Liver (tissue), 9 donors: ENCODE data around the gene WNK2. TPM values are rescaled to one million over a fixed set of nuclear protein-coding genes. Genes with fewer than 3 reads are reported as not detected.

Source experiments
- DNase-seq: peaks from one replicate; pipeline ENCODE4 v3.0.0-alpha.2; 2017; ENCODE audit warnings: low spot score
- H3K27ac ChIP-seq, 2 donors: one replicate each; pipeline ENCODE4 v1.7.0; 2013; ENCODE audit warnings: inconsistent platforms in 2 of 2, low read length in 2 of 2, control low read depth in 1 of 2, low read depth in 1 of 2, mild to moderate bottlenecking in 1 of 2
- H3K27me3 ChIP-seq, 4 donors: one replicate each; pipeline versions ENCODE4 v1.6.1 to v1.7.0; 2013; ENCODE audit warnings: low read length in 3 of 4, inconsistent platforms in 1 of 4, mild to moderate bottlenecking in 1 of 4, moderate library complexity in 1 of 4; ENCODE audit not compliant: control insufficient read depth in 4 of 4, insufficient read depth in 4 of 4
- H3K36me3 ChIP-seq, 4 donors: one replicate each; pipeline versions ENCODE4 v1.6.1 to v1.7.0; 2013; ENCODE audit warnings: low read length in 3 of 4, mild to moderate bottlenecking in 3 of 4, low read depth in 1 of 4, moderate library complexity in 1 of 4; ENCODE audit not compliant: control insufficient read depth in 4 of 4, insufficient read depth in 3 of 4
- H3K4me1 ChIP-seq, 4 donors: one replicate each; pipeline versions ENCODE4 v1.6.1 to v1.7.0; 2013; ENCODE audit warnings: low read length in 3 of 4, mild to moderate bottlenecking in 3 of 4, moderate library complexity in 1 of 4; ENCODE audit not compliant: control insufficient read depth in 4 of 4, insufficient read depth in 4 of 4
- H3K4me3 ChIP-seq, 3 donors: one replicate each; pipeline versions ENCODE4 v1.6.1 to v1.7.0; 2013; ENCODE audit warnings: low read length in 3 of 3, control low read depth in 1 of 3, low read depth in 1 of 3, mild to moderate bottlenecking in 1 of 3
- H3K9ac ChIP-seq, 2 donors: one replicate each; pipeline ENCODE4 v1.7.0; 2013; ENCODE audit warnings: low read length in 2 of 2, mild to moderate bottlenecking in 2 of 2, moderate library complexity in 2 of 2, control low read depth in 1 of 2, low read depth in 1 of 2
- H3K9me3 ChIP-seq, 4 donors: one replicate each; pipeline versions ENCODE4 v1.6.1 to v1.7.0; 2013; ENCODE audit warnings: low read length in 3 of 4; ENCODE audit not compliant: control insufficient read depth in 4 of 4
- ATF3 ChIP-seq: IDR thresholded peaks from 2 replicates; pipeline ENCODE4 v1.6.1; 2016; ENCODE audit warnings: antibody characterized with exemption
- CTCF ChIP-seq: fragments of 150-350 bp; IDR thresholded peaks from 2 replicates; pipeline ENCODE4 v1.5.1; 2017; ENCODE audit warnings: improper control_type of control experiment, low read depth, low read length; ENCODE audit not compliant: missing input control
- EGR1 ChIP-seq, 2 donors: IDR thresholded peaks; 2 replicates each; pipeline ENCODE4 v1.6.1; 2016 to 2018; ENCODE audit warnings: antibody characterized with exemption in 2 of 2, low read depth in 2 of 2
- FOXA1 ChIP-seq: IDR thresholded peaks from 2 replicates; pipeline ENCODE4 v1.6.1; 2016; ENCODE audit warnings: antibody characterized with exemption
- FOXA2 ChIP-seq: IDR thresholded peaks from 2 replicates; pipeline ENCODE4 v1.6.1; 2016; ENCODE audit warnings: antibody characterized with exemption
- HNF4A ChIP-seq, 2 donors: conservative IDR thresholded peaks; 2 replicates each; pipeline ENCODE4 v1.6.1; 2016; ENCODE audit warnings: antibody characterized with exemption in 2 of 2, mild to moderate bottlenecking in 2 of 2
- HNF4G ChIP-seq: IDR thresholded peaks from 2 replicates; pipeline ENCODE4 v1.6.1; 2016; ENCODE audit warnings: antibody characterized with exemption
- JUND ChIP-seq, 2 donors: IDR thresholded peaks; 2 replicates each; pipeline ENCODE4 v1.6.1; 2016; ENCODE audit warnings: antibody characterized with exemption in 2 of 2
- NR2F2 ChIP-seq: IDR thresholded peaks from 2 replicates; pipeline ENCODE4 v1.6.1; 2016; ENCODE audit warnings: antibody characterized with exemption
- RAD21 ChIP-seq, 2 donors: IDR thresholded peaks; 2 replicates each; pipeline ENCODE4 v1.6.1; 2016; ENCODE audit warnings: antibody characterized with exemption in 2 of 2, mild to moderate bottlenecking in 2 of 2
- REST ChIP-seq: IDR thresholded peaks from 2 replicates; pipeline ENCODE4 v1.6.1; 2016; ENCODE audit warnings: antibody characterized with exemption, mild to moderate bottlenecking
- RXRA ChIP-seq, 2 donors: IDR thresholded peaks; 2 replicates each; pipeline ENCODE4 v1.6.1; 2017 to 2018; ENCODE audit warnings: antibody characterized with exemption in 2 of 2, mild to moderate bottlenecking in 1 of 2
- SP1 ChIP-seq: IDR thresholded peaks from 2 replicates; pipeline ENCODE4 v1.6.1; 2018; ENCODE audit warnings: antibody characterized with exemption, mild to moderate bottlenecking
- TAF1 ChIP-seq: conservative IDR thresholded peaks from 2 replicates; pipeline ENCODE4 v1.6.1; 2016; ENCODE audit warnings: antibody characterized with exemption, mild to moderate bottlenecking
- YY1 ChIP-seq: IDR thresholded peaks from 2 replicates; pipeline ENCODE4 v1.6.1; 2016; ENCODE audit warnings: antibody characterized with exemption, mild to moderate bottlenecking
- WGBS: extraction: QIAGEN DNeasy Blood & Tissue Kit; methylation state at CpG from one replicate; pipeline ENCODE4 v1.1.7; 2013; 5-methylcytosine and 5-hydroxymethylcytosine counted together
- polyA plus RNA-seq, 2 donors: library from polyadenylated mRNA; stranded (reverse) in 1 of 2; unstranded in 1 of 2; fragments of 200-250 nt in 1 of 2; fragments of >200 nt in 1 of 2; fragmentation: Nextera tagmentation in 1 of 2; extraction: Ambion mirVana in 1 of 2; gene quantifications; one replicate each; pipeline versions ENCODE4 v1.2.1 to v1.2.3, GENCODE V29; 2013 to 2015
- total RNA-seq, 2 donors: library from RNA; depleted of rRNA; stranded (reverse); fragments of >200 nt; gene quantifications; one replicate each; pipeline ENCODE4 v1.2.3, GENCODE V29; 2014
- TF ChIP-seq, protein P1 (sequence below): IDR thresholded peaks from 2 replicates; pipeline ENCODE4 v1.6.1; 2016; ENCODE audit warnings: antibody characterized with exemption
- donor health status: healthy.
- donor health status: healthy.
- donor health status: healthy.
- donor health status: healthy.
- donor health status: healthy.

The WNK2 gene
- total and polyA plus RNA-seq, 4 donors: 0.65 to 4.4 (median 1.7) TPM

DNA sequence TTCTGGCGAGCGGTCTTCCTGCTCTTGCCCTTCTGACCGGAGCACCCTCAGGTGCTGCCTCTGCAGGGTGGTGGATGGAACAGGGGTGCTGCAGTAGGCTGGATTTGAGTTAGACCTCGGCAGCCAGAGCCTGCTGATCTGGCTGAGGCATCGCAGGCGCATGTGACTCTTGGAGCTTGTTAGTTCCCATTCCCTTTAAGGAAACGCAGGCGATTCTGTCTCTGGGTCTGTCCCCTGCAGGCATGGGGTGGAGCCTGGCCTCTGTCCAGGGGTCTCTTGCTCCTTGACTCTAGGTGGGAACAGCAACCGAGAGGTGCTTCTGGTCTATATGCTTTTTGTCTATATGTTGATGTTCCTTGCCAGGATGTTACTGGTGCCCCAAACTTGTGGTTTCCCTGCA lies 3.1 kb downstream of the WNK2 start:
- WGBS: 64% methylated on average over 9 of the region's 9 CpGs
- no peak overlapping the region for H3K27ac ChIP-seq
- H3K36me3 ChIP-seq: no peaks in the 10 kb centered on the region
- H3K9me3 ChIP-seq: no peaks in the 10 kb centered on the region
- no peak overlapping the region for H3K4me3 ChIP-seq
- H3K9ac ChIP-seq: no peak overlapping the region
- H3K27me3 ChIP-seq: peaks cover 0 to 5% (median 0%) of the 10 kb centered on the region in 4 donors
- DNase-seq: no peak
- peaks cover 0 to 17% (median 7%) of the 10 kb centered on the region in 4 donors for H3K4me1 ChIP-seq
- TF ChIP-seq RAD21 (IDR thresholded peaks at IDR 0.05) (no peak), HNF4G (no peak), TAF1 (no peak), CTCF (no peak)

GRCh38 chr9:93187574-93187973 lies 3.6 kb downstream of the WNK2 start:
- no peak overlapping the region for H3K27ac ChIP-seq
- H3K4me3 ChIP-seq: no peak overlapping the region
- 69% methylated on average over 5 of the region's 5 CpGs for WGBS
- no peaks in the 10 kb centered on the region for H3K36me3 ChIP-seq
- DNase-seq: no peak
- H3K9ac ChIP-seq: no peak overlapping the region
- peaks cover 0 to 17% (median 7%) of the 10 kb centered on the region in 4 donors for H3K4me1 ChIP-seq
- no peak for TF ChIP-seq JUND (IDR thresholded peaks at IDR 0.05)
- TF ChIP-seq SP1: no peak
- no peak for TF ChIP-seq RXRA (IDR thresholded peaks at IDR 0.05)
- TF ChIP-seq, protein P1, sequence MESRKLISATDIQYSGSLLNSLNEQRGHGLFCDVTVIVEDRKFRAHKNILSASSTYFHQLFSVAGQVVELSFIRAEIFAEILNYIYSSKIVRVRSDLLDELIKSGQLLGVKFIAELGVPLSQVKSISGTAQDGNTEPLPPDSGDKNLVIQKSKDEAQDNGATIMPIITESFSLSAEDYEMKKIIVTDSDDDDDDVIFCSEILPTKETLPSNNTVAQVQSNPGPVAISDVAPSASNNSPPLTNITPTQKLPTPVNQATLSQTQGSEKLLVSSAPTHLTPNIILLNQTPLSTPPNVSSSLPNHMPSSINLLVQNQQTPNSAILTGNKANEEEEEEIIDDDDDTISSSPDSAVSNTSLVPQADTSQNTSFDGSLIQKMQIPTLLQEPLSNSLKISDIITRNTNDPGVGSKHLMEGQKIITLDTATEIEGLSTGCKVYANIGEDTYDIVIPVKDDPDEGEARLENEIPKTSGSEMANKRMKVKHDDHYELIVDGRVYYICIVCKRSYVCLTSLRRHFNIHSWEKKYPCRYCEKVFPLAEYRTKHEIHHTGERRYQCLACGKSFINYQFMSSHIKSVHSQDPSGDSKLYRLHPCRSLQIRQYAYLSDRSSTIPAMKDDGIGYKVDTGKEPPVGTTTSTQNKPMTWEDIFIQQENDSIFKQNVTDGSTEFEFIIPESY: no peak
- no peak for TF ChIP-seq RAD21 (IDR thresholded peaks at IDR 0.05)
- no peak for TF ChIP-seq FOXA2
- TF ChIP-seq EGR1 (IDR thresholded peaks at IDR 0.05; ENCODE audit: low read depth in 2 of 2): no peak
- TF ChIP-seq ATF3: no peak
- no peak for TF ChIP-seq FOXA1
- no peak for TF ChIP-seq HNF4A (conservative IDR thresholded peaks at IDR 0.05)
- no peak for TF ChIP-seq YY1
- TF ChIP-seq HNF4G: no peak
- TF ChIP-seq NR2F2: no peak
- TF ChIP-seq REST: no peak
- no peak for TF ChIP-seq TAF1
- no peaks in the 10 kb centered on the region for H3K9me3 ChIP-seq
- H3K27me3 ChIP-seq: peaks cover 0 to 5% (median 0%) of the 10 kb centered on the region in 4 donors
